NCI-H345 treated with DMSO at 0.1 percent for 48 hours (cell line): ENCODE data around the gene C22orf15.

Experiments
- DNase-seq: peaks from one replicate; lab custom pipeline; 2025; ENCODE audit not compliant: unreplicated experiment; lab: John Stamatoyannopoulos, UW

Gene C22orf15

DNA sequence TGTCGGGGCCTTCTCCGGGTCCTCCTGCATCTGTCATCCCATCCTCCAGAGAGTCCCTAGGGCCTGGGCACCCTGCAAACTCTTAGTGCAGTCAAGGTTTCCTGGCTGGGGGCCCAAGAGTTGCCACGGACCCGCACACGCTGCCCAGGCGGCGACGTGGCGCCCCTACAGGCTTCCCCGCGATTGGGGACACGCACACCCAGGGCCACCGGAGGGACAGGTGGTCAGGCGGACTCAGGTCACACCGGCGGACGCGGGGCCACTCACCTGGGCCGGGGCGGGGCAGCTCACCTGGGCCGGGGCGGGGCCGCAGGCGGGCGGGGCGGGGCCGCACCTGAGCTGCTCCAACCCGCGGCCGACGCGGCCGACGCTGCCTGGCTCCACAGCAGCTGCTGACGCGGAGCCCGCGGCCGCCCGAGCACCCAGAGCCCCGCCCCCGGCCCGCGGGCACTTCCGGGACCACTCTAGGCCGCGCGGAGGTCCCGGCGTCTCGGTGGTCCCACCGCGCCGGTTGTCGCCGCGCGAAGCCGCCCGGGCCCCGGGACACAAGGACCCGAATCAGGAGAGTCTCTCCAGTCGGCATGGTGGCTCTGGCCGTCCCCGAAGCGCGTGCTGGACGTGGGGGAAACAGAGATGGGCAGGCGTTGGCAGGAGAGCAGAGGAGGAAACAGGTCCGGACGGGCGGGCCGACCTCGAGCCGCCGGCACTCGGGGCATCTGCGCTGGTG is 11.9 kb upstream of the C22orf15 start, which contains the start of gene ZNF70:
ZNF70 (minus strand) TSS at position 399 of the 727 bp plus-strand sequence. CDS start 5,972 bp downstream, outside the sequence.
- peak; percentile 88 for DNase-seq

DNA sequence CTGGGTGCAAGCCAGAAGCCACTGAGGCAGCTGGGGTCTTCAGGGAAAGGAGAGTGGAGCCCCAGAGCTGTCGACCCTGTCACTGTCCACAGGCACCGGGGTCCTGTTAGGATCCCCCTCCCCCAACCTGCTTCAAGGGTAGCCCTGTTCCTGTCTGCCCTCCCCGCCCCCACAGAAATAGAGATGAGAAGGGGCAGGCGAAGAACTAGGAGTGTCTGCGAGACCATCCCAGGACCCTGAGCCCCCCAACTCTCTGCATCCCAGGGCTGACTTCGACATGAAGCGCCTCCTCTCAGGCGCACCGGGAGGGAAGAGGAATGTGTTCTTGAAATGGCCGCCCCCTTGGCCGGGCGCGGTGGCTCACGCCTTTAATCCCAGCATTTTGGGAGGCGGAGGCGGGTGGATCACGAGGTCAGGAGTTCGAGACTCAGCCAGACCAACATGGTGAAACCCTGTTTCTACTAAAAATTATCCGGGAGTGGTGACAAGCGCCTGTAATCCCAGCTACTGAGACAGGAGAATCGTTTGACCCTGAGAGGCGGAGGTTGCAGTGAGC is 11.3 kb upstream of the C22orf15 start:
- no peak for DNase-seq

DNA sequence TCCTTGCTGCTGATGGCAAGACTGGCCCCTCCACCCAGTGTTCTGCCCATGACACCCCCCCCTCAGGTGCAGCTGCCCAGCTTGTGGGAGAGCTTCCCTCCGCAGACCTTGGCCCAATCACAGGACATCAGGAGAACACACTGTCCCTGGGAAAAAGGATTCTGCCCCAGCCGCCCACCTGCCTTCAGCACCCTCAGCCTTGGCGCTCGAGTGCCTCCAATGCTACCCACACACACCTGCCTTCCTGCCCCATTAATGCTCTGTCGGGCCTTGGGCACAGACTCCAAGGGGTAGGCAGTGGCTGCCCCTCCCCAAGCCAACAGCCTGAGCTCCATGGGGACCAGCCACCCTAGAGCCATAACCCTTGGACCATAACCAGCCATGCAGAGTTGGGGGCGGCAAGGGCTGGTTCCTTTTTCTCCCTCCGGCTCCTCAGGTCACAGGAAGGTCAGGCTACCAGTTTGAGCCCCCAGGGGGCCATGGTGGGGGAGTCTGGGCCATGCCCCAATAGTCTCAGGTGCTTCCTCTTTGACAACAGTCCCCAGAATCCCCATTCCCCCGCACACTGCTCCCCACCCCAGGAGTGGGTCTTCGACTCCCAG is 10.6 kb upstream of the C22orf15 start:
- no peak for DNase-seq

DNA sequence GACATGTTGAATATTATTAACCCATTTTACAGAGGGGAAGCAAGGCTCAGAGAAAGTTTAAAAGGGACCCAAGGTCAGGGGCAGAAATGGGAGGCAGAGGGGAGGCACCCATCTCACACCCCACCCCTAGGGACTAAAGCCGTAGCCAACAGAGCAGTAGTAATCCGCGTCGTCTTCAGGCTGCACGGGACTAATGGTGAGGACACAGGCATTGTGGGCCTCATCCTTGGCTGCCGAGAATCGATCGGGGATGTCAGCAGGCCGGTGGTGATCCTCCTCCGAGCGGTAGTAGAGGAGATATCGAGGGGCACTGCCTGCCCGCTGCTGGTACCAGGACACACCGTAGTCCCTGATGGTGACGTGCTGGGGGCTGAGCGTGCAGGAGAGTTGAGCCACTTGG is 10.0 kb upstream of the C22orf15 start:
- no peak for DNase-seq

DNA sequence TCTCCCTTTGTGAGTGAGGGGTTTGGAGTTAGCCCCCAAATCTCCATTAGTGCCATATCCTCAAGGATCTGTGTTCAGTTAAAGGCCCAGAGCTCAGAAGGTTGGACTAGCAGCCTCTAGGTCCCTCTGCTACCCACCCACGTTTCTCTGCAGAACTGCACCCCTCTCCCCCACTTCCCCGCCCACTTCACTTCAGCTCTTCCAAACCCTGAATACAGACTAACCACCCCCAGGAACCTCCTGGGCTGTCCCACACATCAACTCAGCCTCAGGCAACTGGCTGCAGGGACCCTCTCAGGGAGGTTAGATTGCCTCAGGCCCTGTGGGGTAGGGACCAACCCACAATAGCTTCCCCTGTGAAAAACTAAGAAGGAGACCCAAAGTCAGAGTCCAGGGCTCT is 9.4 kb upstream of the C22orf15 start:
- no peak for DNase-seq

DNA sequence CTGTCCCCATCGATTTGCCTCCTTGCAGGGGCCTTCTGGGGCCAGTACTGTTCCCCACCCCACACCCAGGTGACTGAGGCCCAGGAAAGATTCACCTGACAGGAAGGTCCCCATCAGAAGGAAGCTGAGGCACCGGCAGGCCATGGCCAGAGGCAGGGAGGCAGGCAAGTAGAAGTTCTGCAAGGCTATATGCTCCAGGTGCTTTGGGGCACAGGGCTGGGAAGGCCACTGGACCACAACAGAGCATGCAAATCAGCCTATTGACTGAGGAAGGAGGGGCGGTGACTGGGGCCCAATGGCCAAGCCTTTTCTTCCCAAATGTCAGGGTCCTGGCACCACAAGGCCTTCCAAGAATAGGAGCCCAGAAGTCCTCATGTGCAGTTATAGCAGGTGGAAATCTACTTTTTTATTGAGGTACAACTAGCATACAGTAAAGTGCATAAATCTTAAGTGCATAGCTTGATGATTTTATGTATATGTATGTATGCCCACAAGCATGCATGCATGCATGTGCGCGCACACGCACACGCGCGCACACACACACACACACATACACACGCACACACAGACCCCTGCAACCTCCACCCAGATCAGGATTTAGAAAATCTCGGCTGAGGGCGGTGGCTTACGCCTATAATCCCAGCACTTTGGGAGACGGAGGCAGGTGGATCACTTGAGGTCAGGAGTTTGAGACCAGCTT is 8.4 kb upstream of the C22orf15 start, which contains the start of gene VPREB3:
VPREB3 (minus strand) TSS at position 206 of the 700 bp plus-strand sequence; CDS start at position 144, 62 bp downstream.
- DNase-seq = no peak

DNA sequence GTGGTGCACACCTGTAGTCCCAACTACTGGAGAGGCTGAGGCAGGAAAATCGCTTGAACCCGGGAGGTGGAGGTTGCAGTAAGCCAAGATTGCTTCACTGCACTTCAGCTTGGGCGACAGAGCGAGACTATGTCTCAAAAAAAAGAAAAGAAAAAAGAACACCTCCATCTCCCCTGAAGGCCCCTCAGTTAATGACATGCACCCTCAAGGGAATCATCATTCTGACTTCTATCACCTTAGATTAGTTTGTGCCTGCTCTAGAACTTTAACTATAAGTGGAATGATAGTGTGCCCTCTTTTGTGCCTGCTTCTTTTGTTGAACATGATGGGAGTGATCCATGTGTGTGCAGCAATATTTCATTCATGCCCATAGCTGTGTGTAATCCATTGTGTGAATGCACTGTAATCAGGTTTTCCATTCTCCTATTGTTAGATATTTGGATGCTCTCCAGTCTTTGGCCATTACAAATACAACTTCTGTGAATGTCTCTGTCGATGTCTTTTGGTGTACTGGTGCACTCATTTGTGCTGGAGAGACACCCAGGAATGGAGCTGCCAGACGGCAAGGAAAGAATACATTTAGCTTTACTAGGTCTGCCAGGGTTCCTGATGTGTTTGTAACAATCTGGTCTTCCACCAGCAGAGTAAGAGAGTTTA is 7.7 kb upstream of the C22orf15 start:
- DNase-seq = peak; percentile 73

DNA sequence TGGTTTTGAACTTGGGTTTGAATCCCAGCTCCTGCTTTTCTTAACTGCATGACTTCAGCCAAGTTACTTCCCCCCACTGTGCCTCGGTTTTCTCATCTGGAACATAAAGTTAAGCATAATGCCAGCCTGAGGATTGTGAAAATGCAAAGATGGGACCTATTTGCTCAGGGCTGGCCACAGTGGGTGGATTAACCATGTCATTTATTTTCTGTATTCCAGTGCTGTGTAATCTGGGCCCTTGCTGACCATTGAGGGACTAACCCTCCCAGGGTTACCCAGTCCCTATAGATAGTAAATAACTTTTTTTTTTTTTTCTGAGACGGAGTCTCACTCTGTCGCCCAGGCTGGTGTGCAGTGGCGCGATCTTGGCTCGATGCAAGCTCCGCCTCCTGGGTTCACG is 7.1 kb upstream of the C22orf15 start:
- DNase-seq = no peak

DNA sequence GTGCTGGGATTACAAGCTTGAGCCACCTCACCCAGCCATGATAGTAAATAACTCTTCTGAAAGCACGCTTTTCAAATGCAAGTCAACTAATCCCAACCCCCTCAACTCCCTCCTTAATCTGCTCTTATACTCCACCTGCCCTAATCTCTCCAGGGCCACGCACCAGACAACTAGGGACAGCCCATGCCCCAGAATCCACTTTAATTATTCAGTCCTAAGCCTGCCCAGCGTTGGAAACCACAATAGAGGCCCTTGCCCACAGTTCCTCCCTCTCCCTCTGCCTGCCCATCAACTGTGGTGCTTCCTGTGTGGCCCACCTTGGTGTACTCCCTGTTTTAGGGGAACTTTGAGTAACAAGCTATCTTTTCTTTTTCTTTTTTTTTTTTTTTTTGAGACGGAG is 5.9 kb upstream of the C22orf15 start:
- no peak for DNase-seq

DNA sequence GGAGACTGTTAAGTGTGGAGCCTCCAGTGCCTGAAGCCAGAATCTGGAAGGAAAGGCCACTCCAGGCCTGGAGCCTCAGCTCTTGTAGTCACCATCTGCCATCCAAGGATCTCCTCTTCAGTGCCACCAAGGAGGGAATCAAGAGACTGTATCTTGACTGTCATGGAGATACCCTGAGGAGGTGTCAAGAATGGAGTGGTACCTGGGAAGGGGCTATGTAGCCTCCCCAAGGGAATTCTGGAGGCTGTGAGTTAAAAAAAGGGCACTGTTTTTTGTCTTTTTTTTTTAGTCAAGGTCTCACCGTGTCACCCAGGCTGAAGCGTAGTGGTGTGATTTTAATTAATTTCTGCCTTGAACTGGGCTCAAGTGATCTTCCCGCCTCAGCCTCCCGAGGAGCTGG is 3.2 kb upstream of the C22orf15 start:
- DNase-seq = no peak

DNA sequence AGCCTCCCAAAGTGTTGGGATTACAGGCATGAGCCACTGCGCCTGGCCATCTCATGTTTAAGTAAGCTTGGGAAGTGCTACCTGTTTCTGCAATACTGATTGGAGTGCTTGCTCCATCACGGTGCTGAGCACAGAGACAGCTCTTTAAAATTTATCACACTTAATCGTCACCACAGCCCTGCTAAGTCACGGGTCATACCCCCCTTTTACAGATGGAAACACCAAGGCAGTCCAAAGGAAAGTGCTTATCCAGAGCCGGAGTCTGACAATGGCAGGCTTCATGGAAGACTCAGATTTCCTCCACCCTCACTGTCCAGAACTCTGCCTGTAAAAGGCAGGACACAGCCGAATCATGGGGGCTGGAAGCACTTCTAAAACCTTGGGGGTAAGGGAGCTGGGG is 2.7 kb upstream of the C22orf15 start:
- DNase-seq = no peak

DNA sequence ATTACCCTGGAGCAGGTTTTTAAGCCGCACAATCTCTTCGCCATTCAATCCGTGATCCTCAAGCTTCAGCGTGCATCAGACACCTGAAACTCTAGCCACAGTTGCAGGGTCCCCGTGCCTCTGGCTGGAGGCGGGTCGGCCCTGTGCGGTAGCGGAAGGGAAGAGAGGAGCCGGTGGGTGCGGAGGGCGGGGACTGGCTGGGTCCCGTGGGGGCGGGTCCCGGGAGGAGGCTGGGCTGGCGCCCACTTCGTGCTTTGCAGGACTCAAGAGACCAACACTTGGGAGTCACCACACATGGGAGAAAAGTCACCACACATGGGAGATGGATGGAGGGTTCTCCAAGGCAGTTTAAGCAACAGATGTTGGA is 772 bp downstream of the C22orf15 start:
- DNase-seq = no peak

DNA sequence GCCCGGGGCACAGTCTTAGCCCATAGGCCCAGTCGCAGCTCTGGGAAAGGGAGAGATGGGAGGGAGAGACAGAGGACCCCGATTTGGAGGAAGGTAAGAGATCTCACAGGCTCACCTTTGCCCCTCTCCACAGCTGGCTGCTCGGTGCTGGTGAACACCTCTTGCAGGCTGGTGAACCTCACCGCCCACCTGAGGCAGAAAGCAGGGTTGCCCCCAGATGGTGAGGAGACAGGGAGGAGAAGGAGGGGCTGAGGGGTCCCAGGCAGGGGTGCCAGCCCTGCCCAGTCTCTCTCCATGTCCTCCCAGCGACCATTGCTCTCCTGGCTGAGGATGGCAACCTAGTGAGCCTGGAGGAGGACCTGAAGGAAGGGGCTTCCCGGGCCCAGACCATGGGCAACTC is 1.2 kb downstream of the C22orf15 start:
- no peak for DNase-seq

DNA sequence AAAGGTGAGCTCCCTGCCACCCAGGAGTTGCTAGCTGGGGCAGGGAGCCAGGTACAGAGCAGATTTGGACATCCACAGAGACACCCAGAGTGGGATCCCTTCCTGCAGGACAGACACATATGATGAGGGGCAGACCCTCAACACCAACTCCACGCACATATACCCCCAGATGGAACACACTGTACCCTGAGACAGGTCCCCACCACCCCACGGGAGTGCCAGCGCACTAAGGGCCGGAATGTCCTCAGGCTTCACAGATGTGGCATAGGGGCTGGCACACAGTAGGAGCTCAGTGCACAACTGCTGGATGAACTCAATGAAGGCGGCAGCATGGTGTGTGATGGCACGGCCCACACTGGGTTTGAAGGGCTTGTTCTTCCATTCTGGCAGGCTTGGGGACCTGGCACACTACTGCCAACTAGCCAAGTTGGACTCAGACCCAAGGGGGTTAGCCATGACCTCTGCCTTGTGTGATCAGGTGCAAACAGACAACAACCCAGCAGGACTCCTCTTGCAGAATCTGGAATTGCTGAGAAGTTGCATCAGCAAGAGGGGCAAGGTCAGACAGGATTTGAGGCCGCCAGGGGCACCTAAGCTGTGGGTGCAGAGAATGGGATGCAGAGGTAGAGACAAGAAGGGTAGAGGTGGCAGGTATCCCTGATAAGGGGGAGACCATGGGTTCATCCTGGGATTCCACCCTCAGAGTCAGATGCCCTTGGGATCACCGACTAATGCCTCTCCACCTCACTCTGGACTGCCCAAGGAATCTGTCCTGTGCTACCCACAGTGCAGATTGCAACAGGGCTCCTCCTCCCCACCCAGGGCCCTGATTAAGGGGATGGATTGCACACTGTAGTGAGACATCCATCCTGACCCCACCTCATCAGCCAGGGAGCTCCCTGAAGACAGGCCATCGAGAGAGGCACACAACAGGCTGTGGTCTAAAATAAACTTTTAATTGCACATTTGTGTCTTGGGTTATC is 2.4 kb downstream of the C22orf15 start:
- DNase-seq = no peak

DNA sequence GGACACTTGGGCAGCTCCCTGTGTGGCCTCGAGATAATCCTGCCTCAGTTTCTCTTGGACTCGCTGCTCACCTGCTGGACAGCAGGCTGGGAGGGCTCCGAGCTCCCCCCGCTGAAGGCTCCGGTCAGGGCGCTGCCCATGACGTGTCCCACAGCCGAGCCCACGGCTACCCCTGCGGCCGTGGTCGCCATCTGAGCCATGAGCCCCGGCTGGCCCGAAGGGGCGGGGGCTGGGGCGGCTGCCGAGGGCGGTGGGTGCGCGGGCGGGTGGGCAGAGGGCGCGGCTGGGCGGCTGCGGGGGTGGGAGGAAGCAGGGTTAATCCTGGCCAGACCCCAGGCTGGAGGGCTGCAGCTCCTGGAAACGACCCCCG is 4.5 kb downstream of the C22orf15 start:
- no peak for DNase-seq

DNA sequence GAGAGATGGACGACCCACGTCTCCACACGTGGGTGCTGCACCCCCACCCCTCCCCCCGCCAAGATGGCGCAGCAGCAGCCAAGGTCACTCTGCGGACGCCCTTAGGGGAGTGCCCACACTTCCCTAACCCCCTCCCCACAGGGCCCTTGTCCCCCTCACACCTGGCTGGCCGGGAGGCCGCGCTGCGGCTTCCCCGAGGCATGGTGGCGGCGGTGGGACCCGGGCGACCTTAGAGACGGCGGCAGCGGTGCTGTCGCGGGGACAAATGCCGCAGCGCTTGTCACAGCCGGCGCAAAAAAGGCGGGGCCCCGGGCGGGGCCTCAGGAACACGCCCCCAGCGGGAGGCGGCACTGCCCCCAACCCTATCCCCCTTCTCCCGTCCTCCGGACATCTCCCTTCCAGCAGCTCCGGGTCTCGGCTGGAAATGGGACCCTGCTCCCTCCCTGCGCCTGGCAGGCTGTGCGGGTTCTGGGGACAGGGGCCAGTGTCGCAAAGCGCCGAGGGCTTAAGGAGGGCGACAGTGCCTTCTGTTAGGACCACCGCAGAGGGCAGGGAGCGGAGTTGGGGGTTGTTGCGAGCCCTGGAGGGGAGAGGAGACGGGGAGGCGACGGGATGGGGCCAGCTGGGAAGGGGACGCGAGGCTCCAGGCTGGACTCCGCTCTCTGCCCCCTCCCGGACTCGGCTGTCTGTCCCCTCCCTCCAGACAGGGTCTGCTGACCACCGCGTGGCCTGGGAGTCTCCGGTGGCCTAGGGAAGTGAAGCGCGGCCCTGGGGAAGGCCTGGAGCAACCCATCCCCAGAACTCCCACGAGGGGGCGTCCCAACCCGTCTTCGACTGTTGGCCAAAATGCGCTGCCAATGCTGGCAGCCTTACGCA is 5.1 kb downstream of the C22orf15 start, which contains the start of gene CHCHD10:
CHCHD10 (minus strand) TSS at position 300 of the 876 bp plus-strand sequence; CDS start at position 202, 98 bp downstream.
- DNase-seq = peak; percentile 65

DNA sequence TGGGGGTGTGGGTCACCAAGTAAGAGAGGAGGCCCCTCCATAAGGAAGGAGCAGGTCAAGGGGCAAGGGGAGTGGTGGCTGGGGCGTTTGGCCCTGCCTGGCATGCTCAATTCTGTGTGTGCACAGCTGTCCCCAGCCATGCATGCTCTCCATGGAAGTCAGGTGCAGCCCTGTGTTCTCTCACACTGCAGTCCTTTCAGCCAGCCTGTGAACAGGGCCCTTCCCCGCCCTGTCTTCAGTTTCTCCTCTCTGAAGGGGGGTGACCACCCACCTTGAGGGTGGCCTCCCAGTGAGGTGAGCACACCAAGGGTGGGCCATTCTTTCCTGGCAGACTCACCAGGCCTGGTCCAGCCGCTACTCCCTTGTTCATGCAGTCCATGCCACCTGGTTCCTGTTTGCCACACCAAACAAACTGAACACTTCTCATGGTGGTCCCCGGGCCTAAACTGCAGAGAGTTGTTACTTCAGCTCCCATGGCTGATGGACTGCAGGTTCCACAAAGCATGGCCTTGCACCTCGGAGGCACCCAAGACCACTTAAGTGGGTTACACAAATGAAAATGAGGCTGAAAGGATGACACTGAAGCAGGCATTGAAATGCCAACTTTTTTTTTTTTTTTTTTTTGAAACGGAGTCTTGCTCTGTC is 6.7 kb downstream of the C22orf15 start:
- DNase-seq = peak; percentile 48

DNA sequence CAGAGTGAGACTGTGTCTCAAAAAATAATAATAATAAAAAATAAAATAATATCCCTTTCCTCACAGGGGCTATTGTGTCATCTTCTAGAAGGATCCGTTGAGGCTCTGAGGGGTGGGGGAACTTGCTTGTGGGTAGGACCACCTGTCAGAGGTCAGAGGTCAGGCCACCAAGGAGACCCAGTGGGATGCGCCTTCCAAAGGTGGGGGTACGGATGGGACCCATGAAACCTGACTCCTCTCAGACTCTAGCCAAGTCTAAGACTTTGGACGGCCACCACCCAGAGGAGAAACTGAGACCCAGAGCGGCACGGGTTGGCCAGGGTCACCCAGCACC is 9.5 kb downstream of the C22orf15 start:
- no peak for DNase-seq
